ENCODE results near the gene PSRC1. TPM values are rescaled to one million over a fixed set of nuclear protein-coding genes. Genes with fewer than 3 reads are reported as not detected.

Gene PSRC1
- total and polyA plus RNA-seq, 12 donors, result 0.52 to 13.2 (median 2.5) TPM

- Histone ChIP-seq H3K4me3 (no peak overlapping the region), H3K36me3 (replicated peaks in 1 of 2) (no peaks in the 10 kb centered on the region), H3K27ac (no peak overlapping the region), H3K4me1 (replicated peaks in 1 of 2) (peaks cover 0 to 8% of the 10 kb centered on the region in 2 donors), H3K9me3 (replicated peaks in 1 of 3) (no peaks in the 10 kb centered on the region), H3K27me3 (no peaks in the 10 kb centered on the region)
- TF ChIP-seq CTCF (IDR thresholded peaks at IDR 0.05), result no peak
- no peak for TF ChIP-seq POLR2A (IDR thresholded peaks at IDR 0.05)
- DNase-seq, result no peak
- 88 to 93% (median 91%) methylated on average over 5 of the region's 5 CpGs for WGBS, 4 donors
- intact Hi-C loops (cut with DNase I), result no loop called here
These were observed 27.3 kb downstream of the PSRC1 start for GRCh38 chr1:109255678-109256077.

GRCh38 chr1:109255097-109255651 is 27.8 kb downstream of the PSRC1 start:
- intact Hi-C loops (cut with DNase I), result no loop called here

GRCh38 chr1:109254621-109255096 is 28.3 kb downstream of the PSRC1 start:
- peak overlapping the region in 2 of 5 donors; percentile 60 to 65 for H3K27ac ChIP-seq
- DNase-seq, result no peak
- no peaks in the 10 kb centered on the region for H3K27me3 ChIP-seq
- intact Hi-C loops (cut with DNase I), result no loop called here
- H3K9me3 ChIP-seq (replicated peaks in 1 of 3), result no peaks in the 10 kb centered on the region
- WGBS, 4 donors, result 76 to 86% (median 82%) methylated on average over 2 to 7 of the region's 7 CpGs
- H3K36me3 ChIP-seq (replicated peaks in 1 of 2), result no peaks in the 10 kb centered on the region
- H3K4me1 ChIP-seq (replicated peaks in 1 of 2), result peaks cover 0 to 8% of the 10 kb centered on the region in 2 donors
- TF ChIP-seq POLR2A (IDR thresholded peaks at IDR 0.05) (no peak), CTCF (IDR thresholded peaks at IDR 0.05) (no peak)
- H3K4me3 ChIP-seq, result no peak overlapping the region

More at GRCh38 chr1:109255097-109255651, 27.8 kb downstream of the PSRC1 start:
- H3K27ac ChIP-seq, result peak overlapping the region in 1 of 5 donors; percentile 60
- WGBS, 4 donors, result 66 to 74% (median 73%) methylated on average over 12 to 15 of the region's 15 CpGs
- H3K27me3 ChIP-seq, result no peaks in the 10 kb centered on the region
- DNase-seq, result no peak
- H3K4me1 ChIP-seq (replicated peaks in 1 of 2), result peaks cover 0 to 8% of the 10 kb centered on the region in 2 donors
- H3K9me3 ChIP-seq (replicated peaks in 1 of 3), result no peaks in the 10 kb centered on the region
- no peaks in the 10 kb centered on the region for H3K36me3 ChIP-seq (replicated peaks in 1 of 2)
- no peak for TF ChIP-seq CTCF (IDR thresholded peaks at IDR 0.05)
- no peak for TF ChIP-seq POLR2A (IDR thresholded peaks at IDR 0.05)
- no peak overlapping the region for H3K4me3 ChIP-seq

- no peak for DNase-seq
- Histone ChIP-seq H3K4me3 (no peak overlapping the region), H3K9me3 (replicated peaks in 1 of 3) (no peaks in the 10 kb centered on the region), H3K36me3 (replicated peaks in 1 of 2) (no peaks in the 10 kb centered on the region), H3K27me3 (no peaks in the 10 kb centered on the region), H3K27ac (peak overlapping the region in 2 of 5 donors; percentile 60 to 65), H3K4me1 (replicated peaks in 1 of 2) (peaks cover 0 to 11% of the 10 kb centered on the region in 2 donors)
- TF ChIP-seq CTCF (IDR thresholded peaks at IDR 0.05) (no peak), POLR2A (IDR thresholded peaks at IDR 0.05) (no peak)
- intact Hi-C loops (cut with DNase I), result no loop called here
- WGBS, 4 donors, result 30 to 67% (median 60%) methylated on average over 5 to 9 of the region's 9 CpGs
These were observed 28.9 kb downstream of the PSRC1 start for GRCh38 chr1:109253803-109254620.
